ENCODE data around the gene FURIN. TPM values are rescaled to one million over a fixed set of nuclear protein-coding genes. Genes with fewer than 3 reads are reported as not detected.

Gene FURIN
- total and polyA plus RNA-seq, 2 of the 8 experiments (the other 6 are each of a cell fraction or from before 2014, with no cell fraction given) = 15.8 to 32.1 TPM

DNA sequence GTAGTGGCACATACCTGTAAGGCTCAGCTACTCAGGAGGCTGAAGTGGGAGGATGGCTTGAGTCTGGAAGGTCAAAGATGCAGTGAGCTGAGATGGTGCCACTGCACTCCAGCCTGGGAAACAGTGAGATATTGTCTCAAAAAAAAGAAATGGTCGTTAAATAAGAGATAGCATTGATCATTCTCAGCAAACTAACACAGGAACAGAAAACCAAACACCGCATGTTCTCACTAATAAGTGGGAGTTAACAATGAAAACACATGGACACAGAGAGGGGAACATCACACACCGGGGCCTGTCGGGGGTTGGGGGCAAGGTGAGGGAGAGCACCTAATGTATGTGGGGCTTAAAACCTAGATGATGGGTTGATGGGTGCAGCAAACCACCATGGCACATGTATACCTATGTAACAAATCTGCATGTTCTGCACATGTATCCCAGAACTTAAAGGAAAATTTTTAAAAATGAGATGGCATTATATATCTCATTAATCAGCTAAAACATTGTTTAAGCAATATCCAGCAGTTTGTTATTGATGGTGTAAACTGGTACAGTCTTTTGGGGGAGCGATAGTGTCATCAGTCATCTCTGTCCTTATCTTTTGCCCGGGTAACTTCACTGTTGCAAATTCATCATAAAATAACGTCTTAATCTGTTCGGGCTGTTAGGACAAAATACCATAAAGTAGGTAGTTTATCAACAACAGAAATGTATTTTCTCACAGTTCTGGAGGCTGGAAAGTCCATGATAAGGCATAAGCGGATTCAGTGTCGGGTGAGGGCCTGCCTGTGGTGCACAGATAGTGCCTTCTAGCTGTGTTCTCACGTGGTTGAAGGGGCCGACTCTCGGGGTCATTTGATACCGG, 33.0 kb downstream of the FURIN start (continued):
- TF ChIP-seq, protein P1, sequence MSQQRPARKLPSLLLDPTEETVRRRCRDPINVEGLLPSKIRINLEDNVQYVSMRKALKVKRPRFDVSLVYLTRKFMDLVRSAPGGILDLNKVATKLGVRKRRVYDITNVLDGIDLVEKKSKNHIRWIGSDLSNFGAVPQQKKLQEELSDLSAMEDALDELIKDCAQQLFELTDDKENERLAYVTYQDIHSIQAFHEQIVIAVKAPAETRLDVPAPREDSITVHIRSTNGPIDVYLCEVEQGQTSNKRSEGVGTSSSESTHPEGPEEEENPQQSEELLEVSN (IDR thresholded peaks at IDR 0.05) = no peak
- TF ChIP-seq GTF2F1 (IDR thresholded peaks at IDR 0.05; ENCODE audit: borderline replicate concordance, low read depth, low read length) = no peak
- TF ChIP-seq, protein P2, sequence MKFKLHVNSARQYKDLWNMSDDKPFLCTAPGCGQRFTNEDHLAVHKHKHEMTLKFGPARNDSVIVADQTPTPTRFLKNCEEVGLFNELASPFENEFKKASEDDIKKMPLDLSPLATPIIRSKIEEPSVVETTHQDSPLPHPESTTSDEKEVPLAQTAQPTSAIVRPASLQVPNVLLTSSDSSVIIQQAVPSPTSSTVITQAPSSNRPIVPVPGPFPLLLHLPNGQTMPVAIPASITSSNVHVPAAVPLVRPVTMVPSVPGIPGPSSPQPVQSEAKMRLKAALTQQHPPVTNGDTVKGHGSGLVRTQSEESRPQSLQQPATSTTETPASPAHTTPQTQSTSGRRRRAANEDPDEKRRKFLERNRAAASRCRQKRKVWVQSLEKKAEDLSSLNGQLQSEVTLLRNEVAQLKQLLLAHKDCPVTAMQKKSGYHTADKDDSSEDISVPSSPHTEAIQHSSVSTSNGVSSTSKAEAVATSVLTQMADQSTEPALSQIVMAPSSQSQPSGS (IDR thresholded peaks at IDR 0.05; ENCODE audit: low read length) = no peak
- TF ChIP-seq TAF1 (IDR thresholded peaks at IDR 0.05; ENCODE audit: low read depth, low read length) = no peak
- TF ChIP-seq POU5F1 (IDR thresholded peaks at IDR 0.05; ENCODE audit: low read depth, low read length) = no peak
- no peak for TF ChIP-seq RAD21 (IDR thresholded peaks at IDR 0.05 in 1 of 2, conservative IDR thresholded peaks at IDR 0.05 in 1 of 2; ENCODE audit: low read depth in 2 of 2, low read length in 2 of 2)
- TF ChIP-seq SP1 (IDR thresholded peaks at IDR 0.05; ENCODE audit: low read depth, low read length) = no peak
- TF ChIP-seq RFX5 (IDR thresholded peaks at IDR 0.05; ENCODE audit: borderline replicate concordance, low read depth, low read length) = no peak
- TF ChIP-seq BACH1 (IDR thresholded peaks at IDR 0.05; ENCODE audit: low read length) = no peak

All from H1 (cell line).